Activated CD8-positive, alpha-beta memory T cell treated with anti-CD3 and anti-CD28 coated beads for 4 hours (primary cell): ENCODE data around the gene MAPK14.

Experiments used
- DNase-seq, 2 donors: peaks; one replicate each; pipeline ENCODE4 v3.0.0-alpha.2; 2020; ENCODE audit warnings: low read depth in 2 of 2

Gene MAPK14

DNA sequence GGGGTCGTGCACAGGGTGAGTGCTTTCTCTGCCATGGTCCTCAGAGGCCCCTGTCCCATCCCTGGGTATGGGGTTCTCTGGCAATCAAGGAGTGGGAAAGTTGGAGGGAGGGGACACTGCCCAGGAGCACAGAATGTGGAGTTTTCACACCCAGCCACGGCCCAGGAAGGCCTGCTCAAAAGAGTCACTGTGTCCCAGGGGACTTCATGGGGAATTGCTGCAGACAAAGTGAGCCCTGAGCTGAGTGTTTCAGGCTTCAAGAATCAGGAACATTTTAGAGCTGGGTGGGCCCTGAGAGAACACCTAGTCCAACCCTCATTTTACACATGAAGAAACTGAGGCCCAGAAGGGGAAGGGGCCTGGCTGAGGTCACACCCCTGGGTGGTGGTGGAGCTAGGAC, 108.4 kb downstream of the MAPK14 start:
- DNase-seq, result no peak

DNA sequence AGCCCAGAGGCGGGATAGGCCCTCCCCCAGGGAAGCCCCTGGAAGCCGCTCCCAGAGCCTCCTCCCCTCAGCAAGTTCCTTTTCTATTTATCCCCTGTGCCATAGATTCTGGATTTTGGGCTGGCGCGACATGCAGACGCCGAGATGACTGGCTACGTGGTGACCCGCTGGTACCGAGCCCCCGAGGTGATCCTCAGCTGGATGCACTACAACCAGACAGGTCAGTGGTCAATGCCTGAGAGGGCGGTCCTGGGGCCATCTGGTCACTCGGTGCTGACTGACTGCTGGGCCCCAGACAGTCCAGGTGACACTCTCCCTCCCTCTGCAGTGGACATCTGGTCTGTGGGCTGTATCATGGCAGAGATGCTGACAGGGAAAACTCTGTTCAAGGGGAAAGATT, 108.9 kb downstream of the MAPK14 start:
- DNase-seq, result no peak

DNA sequence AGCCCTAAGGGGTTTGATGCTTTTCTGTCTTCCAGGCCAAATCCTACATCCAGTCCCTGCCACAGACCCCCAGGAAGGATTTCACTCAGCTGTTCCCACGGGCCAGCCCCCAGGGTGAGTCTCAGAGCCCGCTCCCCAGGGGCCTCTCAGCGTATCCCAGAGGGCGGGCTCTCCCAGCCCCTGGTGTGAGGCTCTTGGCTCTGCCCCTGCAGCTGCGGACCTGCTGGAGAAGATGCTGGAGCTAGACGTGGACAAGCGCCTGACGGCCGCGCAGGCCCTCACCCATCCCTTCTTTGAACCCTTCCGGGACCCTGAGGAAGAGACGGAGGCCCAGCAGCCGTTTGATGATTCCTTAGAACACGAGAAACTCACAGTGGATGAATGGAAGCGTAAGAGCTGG, 111.1 kb downstream of the MAPK14 start:
- no peak for DNase-seq

DNA sequence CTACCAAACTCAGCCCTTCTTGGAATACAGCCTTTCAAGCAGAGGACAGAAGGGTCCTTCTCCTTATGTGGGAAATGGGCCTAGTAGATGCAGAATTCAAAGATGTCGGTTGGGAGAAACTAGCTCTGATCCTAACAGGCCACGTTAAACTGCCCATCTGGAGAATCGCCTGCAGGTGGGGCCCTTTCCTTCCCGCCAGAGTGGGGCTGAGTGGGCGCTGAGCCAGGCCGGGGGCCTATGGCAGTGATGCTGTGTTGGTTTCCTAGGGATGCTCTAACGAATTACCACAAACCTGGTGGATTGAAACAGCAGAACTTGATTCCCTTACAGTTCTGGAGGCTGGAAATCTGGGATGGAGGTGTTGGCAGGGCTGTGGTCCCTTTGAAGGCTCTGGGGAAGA, 111.8 kb downstream of the MAPK14 start:
- no peak for DNase-seq

DNA sequence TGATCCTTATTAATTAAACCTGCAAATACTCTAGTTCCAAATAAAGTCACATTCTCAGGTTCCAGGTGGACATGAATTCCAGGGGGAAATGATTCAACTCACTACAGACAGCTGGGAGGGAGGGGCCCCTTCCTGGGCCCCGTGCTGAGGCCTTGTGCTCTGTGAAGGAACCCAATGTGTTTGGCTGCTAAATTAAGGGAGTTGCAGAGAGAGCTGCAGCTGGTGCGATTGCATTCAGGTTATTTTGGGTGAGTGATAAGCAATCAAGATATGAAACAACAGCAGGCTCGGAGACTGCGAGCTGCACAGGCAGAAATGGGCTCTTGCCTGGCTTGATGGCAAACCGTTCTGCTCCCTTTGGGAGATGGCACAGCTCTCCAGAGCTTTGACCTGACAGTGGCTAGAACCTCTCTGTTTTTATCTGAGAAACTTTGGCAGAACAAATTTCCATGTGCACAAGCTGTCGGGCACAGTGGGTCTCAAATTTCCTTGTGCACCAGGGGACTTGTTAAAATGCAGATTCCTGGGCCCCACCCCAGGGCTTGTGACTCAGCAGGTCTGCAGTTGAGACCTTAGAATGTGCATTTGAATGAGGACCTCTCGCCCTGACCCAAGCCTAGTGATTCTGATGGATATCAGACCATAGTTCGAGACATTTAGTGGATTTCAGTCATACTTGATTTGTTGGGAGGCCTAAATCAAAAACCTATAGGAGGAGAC, 112.5 kb downstream of the MAPK14 start:
- no peak for DNase-seq

DNA sequence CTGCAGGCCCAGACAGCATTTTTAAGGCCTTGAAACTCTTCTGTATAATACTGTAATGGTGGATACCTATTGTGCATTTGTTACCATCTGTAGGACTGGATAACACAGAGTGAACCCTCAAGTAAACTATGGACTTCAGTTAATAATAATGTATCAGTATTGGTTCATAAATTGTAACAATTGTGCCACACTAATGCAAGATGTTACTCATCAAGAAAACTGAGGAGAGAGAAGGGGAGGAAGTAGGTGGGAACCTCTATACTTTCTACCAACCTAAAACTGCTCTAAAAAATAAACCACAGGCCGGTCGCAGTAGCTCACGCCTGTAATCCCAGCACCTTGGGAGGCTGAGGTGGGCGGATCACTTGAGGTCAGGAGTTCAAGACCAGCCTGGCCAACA, 113.5 kb downstream of the MAPK14 start:
- no peak for DNase-seq

DNA sequence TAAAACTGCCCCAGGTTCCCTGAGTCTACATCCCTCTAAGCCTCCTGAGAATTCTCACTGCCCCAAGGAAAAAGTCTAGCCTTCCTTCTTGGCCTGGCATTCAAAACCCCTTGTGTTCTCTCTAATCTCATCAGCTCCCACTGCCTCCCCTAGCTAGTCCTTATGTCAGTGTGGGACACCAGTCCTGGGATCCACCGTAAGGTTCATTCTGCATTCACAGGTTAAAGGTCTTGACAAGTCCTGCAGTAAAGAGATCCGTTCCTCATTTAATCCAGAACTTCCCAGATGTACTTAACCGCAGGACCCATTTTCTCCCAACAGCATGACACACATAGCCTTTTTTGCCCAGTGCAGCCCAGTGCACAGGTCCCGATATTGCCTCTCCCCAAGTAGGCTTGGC, 114.4 kb downstream of the MAPK14 start:
- no peak for DNase-seq

DNA sequence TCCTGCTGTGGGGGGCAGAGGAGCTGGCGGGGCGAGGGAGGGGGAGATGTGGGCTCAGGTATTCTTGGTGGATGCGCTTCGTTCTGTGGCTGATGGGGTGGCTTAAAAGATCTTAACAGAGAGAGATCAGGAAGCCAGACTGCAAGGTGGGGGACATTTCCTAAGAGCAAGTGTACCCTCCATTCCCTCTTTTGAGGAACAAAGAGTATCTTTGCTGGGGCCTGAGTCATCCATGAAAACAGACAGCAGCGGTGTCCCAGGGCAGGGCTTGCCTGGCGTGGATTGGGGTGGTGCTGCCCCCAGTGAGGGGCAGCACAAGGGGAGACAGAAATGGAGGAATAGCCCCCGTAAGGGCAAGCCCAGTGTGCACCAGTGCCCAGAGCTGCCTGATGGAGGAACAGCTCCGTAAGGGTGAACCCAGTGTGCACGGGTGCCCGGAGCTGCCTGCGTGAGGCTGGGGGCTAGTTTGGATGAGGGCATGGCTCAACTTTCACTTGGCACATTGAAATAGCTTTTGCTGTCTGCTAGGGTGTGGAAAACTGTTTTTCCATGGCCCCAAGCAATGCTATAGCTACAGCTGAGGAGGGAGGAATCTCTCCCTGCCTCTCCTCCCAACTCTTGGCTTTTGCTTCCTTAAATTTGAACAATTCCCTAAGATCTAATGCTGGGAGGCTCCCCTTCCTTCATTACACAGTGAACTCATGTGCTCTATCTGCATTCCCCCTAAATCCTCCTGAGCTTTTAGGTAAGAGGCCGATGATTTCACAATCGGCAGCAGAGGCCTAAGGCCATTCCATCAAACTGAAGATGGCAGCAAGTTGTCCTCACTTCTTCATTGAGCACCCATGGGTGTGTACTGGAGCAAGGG, 115.6 kb downstream of the MAPK14 start:
- DNase-seq, result no peak

DNA sequence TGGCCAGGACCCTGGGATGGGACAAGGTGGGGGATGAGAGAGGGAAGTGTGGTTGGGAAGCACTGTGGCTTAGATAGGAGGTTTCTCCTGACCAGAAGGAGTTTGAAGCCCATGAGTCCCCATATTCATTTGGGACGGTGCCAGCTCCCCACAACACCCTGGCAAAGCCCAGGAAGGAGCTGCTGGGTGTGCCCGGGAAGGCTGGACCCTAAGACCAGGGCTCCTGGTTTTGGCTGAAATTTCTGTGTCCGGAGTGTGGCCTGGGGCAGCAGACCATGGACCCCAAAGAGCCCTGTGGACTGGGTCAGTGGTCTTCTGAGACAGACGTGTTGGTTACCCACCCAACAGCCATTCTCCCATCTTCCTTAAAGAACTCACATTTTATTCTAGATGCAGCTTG, 117.9 kb downstream of the MAPK14 start:
- no peak for DNase-seq

DNA sequence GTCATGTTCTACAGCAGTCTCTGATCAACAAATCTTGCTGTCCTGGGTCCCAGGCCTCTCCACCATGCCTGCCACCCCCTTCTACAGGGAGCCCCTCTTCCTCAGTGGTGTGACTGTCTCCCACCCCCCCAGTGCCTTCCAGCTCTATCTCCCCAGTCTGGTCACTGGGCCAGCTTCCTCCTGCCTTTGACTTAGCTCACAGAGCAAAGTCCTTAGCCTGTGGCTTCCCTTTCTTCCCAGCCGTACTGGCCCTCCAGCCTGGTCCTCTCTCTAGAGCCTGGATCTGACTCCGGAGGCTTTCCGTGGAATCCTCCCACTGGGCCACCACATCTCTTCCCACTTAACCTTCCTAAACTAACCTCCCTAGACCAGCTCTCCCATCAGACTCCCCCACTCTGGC, 119.7 kb downstream of the MAPK14 start:
- DNase-seq, result no peak

DNA sequence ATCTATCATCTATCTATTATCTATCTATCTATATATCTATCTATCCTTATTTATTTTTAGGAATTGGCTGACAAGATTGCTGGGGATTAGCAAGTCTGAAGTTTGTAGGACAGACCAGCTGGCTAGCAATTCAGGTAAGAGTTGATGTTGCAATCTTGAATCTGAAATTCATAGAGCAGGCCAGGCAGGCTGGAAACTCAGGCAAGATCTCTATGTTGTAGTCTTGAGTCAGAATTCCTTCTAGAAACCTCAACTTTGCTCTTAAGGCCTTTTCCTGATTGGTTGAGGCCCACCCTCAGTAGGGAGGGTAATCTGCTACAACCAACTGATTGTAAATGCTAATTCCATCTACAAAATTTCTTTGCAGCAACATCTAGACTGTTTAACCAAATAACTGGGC, 121.9 kb downstream of the MAPK14 start:
- DNase-seq, result no peak

DNA sequence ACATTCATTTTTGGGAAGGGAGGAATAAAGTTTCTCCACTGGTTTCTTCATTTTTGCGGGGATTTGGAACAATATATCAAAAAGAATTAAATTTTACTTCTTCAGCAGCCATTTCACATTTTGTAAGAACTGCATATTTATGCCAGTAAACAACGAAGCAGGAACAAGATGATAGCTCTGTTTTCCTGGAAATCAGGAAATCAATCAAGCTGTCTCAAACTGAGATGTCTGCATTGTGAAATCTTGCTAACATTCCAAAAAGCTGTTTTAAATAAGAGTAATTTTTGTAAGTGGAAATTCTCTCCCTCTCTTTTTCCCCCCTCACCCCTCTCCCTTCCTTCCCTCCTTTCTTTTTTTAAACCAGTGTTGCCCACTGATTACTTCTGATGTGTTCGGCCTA, 122.7 kb downstream of the MAPK14 start:
- DNase-seq, result no peak

DNA sequence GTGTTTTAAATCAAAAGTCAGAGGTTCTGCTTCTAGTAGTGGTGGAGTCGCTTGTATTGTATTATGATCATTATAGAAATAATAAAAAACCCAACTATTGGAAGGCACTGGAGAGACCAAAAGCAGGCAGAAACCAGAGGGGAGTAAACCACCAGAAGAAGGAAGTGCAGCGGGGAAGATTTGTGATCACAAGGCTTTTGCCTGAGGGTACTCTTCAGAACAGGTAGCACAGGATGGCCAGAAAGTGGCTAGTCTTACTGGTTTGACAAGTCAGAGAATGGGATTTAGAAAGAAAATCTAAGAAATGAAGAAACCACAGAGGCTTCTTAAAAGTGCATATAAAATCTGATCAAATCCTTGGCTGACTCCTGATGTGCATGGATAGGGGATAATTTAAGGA, 126.7 kb downstream of the MAPK14 start:
- no peak for DNase-seq

DNA sequence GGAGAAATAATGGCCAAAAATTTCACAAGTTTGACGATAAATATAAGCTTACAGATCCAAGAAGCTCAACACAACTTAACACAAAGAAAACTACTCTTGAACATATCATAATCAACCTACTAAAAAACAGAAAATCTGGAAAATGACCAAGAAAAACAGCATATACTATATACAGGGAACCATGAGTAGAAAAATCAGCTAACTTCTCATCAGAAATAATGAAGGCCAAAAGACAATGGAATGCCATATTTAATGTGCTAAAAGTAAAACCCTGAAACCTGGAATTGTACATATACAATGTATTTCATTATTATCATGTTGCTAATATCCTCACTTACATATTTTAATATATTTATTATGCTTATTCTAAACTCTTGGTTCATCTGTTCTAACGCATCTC, 128.1 kb downstream of the MAPK14 start:
- DNase-seq, result no peak

DNA sequence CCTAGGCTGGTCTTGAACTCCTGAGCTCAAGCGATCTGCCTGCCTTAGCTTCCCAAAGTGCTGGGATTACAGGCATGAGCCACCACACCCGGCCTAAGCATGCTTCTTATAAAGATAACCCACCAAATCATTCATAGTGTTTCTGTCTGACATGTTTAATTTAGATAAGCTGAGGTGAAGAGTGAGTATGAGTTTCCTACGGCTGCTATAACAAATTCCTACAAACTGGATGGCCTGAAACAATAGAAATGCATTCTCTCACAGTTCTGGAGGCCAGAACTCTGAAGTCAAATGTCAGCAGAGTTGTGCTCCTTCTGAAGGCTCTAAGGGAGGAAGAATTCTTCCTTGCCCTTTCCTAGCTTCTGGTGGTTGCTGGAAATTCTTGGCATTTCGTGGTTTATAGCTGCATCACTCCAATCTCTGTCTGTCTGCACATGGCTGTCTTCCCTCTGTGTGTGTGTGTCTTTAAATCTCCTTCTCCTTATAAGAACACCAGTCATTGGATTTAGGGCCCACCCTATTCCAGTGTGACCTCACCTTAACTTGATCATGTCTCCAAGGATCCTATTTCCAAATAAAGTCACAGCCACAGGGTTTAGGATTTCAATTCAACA, 132.6 kb downstream of the MAPK14 start:
- DNase-seq, result no peak
